ENCODE measurements around the gene SLC2A2. TPM values are rescaled to one million over a fixed set of nuclear protein-coding genes. Genes with fewer than 3 reads are reported as not detected.

SLC2A2 gene
- total RNA-seq, 4 donors from 2014 or later, result 2.0 TPM; not detected in 3

DNA sequence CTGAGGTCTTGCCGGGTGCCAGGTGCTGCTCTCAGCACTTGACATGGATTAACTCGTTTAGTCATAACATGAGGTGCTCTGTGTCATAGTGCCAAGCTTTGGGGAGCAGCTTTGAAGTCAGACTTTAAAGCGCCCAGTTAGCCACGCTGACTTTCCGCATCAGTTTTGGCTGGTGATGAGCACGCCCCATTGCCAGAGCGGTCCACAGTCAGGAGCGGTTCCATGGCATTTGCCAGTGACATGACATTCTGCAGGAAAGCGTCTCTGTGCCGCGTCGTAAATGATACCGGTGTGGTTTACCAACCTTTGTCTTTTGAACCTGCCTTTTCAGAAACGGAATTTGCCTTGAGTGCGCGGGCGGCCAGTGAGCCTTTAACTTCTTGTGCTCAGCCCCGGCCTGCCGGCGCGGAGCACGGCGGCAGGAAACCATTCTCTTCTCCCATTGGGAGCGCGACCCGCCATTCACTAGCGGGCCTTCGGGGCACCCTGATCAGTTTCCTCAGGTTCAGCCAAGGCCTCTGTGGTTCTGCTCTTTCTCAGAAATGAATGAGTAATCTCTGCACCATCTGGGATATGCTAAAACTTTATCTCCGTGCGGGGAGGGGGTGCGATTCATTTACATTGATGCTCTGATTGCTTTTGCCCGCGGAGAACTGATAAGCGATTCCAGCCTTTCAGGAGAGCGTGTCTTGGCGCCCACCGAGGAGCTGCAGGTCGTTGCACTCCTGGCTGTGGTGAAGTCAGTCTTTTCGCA, 1.7 kb upstream of the SLC2A2 start:
- H3K9me3 ChIP-seq, result no peaks in the 10 kb centered on the region
- H3K4me3 ChIP-seq, result peak overlapping the region; percentile 44
- DNase-seq (ENCODE audit: low spot score in 2 of 2), result no peak
- no peaks in the 10 kb centered on the region for H3K36me3 ChIP-seq
- TF ChIP-seq POLR2AphosphoS5 (IDR thresholded peaks at IDR 0.05), result no peak
- no peak for TF ChIP-seq POLR2A (IDR thresholded peaks at IDR 0.05)
- TF ChIP-seq EP300 (IDR thresholded peaks at IDR 0.05), result no peak
- TF ChIP-seq, protein P1, sequence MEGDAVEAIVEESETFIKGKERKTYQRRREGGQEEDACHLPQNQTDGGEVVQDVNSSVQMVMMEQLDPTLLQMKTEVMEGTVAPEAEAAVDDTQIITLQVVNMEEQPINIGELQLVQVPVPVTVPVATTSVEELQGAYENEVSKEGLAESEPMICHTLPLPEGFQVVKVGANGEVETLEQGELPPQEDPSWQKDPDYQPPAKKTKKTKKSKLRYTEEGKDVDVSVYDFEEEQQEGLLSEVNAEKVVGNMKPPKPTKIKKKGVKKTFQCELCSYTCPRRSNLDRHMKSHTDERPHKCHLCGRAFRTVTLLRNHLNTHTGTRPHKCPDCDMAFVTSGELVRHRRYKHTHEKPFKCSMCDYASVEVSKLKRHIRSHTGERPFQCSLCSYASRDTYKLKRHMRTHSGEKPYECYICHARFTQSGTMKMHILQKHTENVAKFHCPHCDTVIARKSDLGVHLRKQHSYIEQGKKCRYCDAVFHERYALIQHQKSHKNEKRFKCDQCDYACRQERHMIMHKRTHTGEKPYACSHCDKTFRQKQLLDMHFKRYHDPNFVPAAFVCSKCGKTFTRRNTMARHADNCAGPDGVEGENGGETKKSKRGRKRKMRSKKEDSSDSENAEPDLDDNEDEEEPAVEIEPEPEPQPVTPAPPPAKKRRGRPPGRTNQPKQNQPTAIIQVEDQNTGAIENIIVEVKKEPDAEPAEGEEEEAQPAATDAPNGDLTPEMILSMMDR (IDR thresholded peaks at IDR 0.05), result no peak
- no peaks in the 10 kb centered on the region for H3K27me3 ChIP-seq
- WGBS, result 13% methylated on average over 36 of the region's 39 CpGs
- no peak overlapping the region for H3K27ac ChIP-seq
- peaks cover 14% of the 10 kb centered on the region for H3K4me1 ChIP-seq

DNA sequence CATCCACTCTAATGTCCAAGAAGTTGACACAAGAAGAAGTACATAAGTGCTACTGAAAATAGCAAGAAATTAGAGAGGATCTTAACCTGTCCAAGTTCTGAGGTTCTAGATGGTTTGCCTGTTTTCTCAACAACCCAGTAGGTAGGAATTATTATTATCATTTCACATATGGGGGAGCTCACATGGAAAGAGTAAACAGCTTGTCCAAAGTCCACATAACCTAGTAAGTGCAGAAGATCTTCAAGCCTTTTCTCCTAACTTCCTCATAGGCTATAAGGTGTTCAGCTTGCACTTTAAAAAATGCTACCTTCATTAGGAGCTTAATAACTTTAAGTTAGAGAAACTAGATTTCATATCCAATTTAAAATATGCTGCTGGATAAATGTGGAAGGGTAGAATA, 3.0 kb downstream of the SLC2A2 start:
- H3K36me3 ChIP-seq, result no peaks in the 10 kb centered on the region
- DNase-seq (ENCODE audit: low spot score in 2 of 2), result no peak
- H3K4me3 ChIP-seq, result no peak overlapping the region
- H3K27me3 ChIP-seq, result no peaks in the 10 kb centered on the region
- TF ChIP-seq, protein P1 (IDR thresholded peaks at IDR 0.05), result no peak
- TF ChIP-seq POLR2AphosphoS5 (IDR thresholded peaks at IDR 0.05), result no peak
- TF ChIP-seq POLR2A (IDR thresholded peaks at IDR 0.05), result no peak
- no peak for TF ChIP-seq EP300 (IDR thresholded peaks at IDR 0.05)
- H3K4me1 ChIP-seq, result peaks cover 10% of the 10 kb centered on the region
- no peak overlapping the region for H3K27ac ChIP-seq
- H3K9me3 ChIP-seq, result no peaks in the 10 kb centered on the region

DNA sequence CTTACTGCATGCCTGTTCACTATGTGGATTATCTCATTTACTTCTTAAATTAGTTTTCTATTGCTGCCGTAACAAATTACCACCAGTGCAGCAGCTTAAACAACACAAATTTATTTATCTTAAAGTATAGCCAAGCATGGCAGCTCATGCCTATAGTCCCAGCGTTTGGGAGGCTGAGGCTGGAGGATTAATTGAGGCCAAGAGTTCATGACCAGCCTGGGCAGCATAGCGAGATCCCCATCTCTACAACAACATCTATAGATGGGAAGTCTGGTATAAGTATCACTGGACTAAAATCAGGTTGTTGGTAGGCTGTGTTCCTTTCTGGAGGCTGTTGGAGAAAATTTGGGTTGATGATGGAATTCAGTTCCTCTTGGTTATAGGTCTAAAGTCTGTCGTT, 5.1 kb downstream of the SLC2A2 start:
- Histone ChIP-seq H3K27ac (no peak overlapping the region), H3K9me3 (no peaks in the 10 kb centered on the region), H3K4me1 (no peaks in the 10 kb centered on the region), H3K36me3 (no peaks in the 10 kb centered on the region), H3K27me3 (no peaks in the 10 kb centered on the region), H3K4me3 (no peak overlapping the region)
- TF ChIP-seq EP300 (IDR thresholded peaks at IDR 0.05), result no peak
- TF ChIP-seq POLR2AphosphoS5 (IDR thresholded peaks at IDR 0.05), result no peak
- TF ChIP-seq POLR2A (IDR thresholded peaks at IDR 0.05), result no peak
- TF ChIP-seq, protein P1 (IDR thresholded peaks at IDR 0.05), result no peak
- DNase-seq (ENCODE audit: low spot score in 2 of 2), result no peak
- 87% methylated on average over 4 of the region's 4 CpGs for WGBS

DNA sequence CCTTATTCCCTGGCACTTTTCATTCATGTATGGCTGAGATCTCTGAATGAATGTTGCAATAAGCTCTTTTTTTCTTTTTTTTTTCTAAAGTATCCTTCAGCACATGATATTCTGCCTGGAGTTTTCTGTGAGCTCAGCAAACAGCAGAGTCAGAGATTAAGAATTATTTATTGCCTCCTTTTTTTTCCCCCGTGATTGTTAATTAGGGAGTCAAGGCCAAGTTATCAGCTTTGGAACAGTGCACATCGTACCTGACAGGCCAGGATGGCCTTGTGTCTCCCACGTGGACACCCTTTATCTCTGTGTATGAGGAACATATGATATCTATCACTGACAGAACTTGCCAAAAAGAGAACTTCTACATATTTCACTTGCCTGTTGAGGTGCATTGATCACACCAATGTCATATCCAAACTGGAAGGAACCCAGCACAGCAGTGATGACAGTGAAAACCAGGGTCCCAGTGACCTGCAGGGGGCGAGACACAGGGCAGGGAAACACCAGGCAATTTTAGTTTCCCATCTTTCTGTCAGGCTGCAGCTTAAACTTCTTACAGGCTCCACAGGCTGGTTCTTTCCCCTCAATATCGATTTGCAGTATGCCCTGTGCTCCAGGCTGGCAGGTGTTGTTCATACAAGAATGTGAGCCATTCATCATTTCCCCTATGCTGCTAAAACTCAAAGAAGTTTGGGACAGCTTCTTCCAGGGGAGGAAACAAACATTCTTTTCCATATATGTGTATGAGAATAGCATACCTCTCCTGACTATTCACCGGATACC, 8.2 kb downstream of the SLC2A2 start:
- no peaks in the 10 kb centered on the region for H3K27me3 ChIP-seq

More for the DNA sequence above, 8.2 kb downstream of the SLC2A2 start:
- Histone ChIP-seq H3K4me3 (no peak overlapping the region), H3K36me3 (no peaks in the 10 kb centered on the region), H3K9me3 (no peaks in the 10 kb centered on the region), H3K27ac (no peak overlapping the region), H3K4me1 (no peaks in the 10 kb centered on the region)
- TF ChIP-seq POLR2A (IDR thresholded peaks at IDR 0.05) (no peak), POLR2AphosphoS5 (IDR thresholded peaks at IDR 0.05) (no peak), EP300 (IDR thresholded peaks at IDR 0.05) (no peak)
- TF ChIP-seq, protein P1 (IDR thresholded peaks at IDR 0.05), result no peak
- WGBS, result 46% methylated on average over 6 of the region's 6 CpGs
- DNase-seq (ENCODE audit: low spot score in 2 of 2), result no peak

Measured in suprapubic skin (tissue), 4 donors.